Gastrocnemius medialis (tissue), 4 donors: Measurements from ENCODE around the gene PLCG1.

Source experiments
- POLR2A ChIP-seq, 2 donors: fragments of 450-650 bp; IDR thresholded peaks; one replicate each; pipeline ENCODE4 v1.6.1; 2017; ENCODE audit warnings: antibody characterized with exemption in 2 of 2, mild to moderate bottlenecking in 2 of 2, moderate library complexity in 2 of 2
- TF ChIP-seq, protein P1 (sequence below), 5 experiments: fragments of 450-650 bp in 3 of 5; fragments of 200-600 bp in 2 of 5; sonication (generic) in 2 of 5; IDR thresholded peaks in 4 of 5; conservative IDR thresholded peaks in 1 of 5; 1 replicate in 4 of 5; 2 replicates in 1 of 5; pipeline ENCODE4 v1.5.1; 2016 to 2019; ENCODE audit warnings: antibody characterized with exemption in 5 of 5, mild to moderate bottlenecking in 3 of 5, moderate library complexity in 3 of 5

DNA sequence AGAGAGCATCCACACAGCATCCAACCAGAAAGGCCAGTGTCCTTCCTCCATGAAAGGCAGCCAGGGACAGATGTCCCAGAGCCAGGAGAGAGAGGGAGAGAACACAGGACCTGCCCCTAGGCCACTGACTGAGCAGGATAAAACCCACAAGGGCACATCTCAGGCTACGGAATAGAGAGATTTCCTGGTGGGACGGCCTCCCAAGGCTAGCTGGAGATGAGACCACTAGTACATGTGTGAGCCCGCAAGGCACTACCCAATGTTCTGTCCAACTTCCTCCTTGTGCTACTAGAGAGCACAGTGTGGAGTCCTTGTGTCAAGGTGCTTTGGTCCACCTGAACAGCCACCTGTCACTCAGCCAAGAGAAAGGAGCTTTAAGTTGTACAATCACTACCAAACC lies 44.2 kb downstream of the PLCG1 start:
- TF ChIP-seq, protein P1, sequence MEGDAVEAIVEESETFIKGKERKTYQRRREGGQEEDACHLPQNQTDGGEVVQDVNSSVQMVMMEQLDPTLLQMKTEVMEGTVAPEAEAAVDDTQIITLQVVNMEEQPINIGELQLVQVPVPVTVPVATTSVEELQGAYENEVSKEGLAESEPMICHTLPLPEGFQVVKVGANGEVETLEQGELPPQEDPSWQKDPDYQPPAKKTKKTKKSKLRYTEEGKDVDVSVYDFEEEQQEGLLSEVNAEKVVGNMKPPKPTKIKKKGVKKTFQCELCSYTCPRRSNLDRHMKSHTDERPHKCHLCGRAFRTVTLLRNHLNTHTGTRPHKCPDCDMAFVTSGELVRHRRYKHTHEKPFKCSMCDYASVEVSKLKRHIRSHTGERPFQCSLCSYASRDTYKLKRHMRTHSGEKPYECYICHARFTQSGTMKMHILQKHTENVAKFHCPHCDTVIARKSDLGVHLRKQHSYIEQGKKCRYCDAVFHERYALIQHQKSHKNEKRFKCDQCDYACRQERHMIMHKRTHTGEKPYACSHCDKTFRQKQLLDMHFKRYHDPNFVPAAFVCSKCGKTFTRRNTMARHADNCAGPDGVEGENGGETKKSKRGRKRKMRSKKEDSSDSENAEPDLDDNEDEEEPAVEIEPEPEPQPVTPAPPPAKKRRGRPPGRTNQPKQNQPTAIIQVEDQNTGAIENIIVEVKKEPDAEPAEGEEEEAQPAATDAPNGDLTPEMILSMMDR (IDR thresholded peaks at IDR 0.05 in 4 of 5, conservative IDR thresholded peaks at IDR 0.05 in 1 of 5): no peak
- TF ChIP-seq POLR2A (IDR thresholded peaks at IDR 0.05): no peak
